Measurements from ENCODE around the gene EYA2.
"Not testable (repeated sequence)": the region's sequence is repeated elsewhere in the genome, so short reads cannot be mapped to it uniquely, and the experiment has no call there.

Gene EYA2

GRCh38 chr20:47196091-47197081, 301.7 kb downstream of the EYA2 start:
- DNase-seq (ENCODE audit: low read depth in 2 of 2, low spot score in 1 of 2): peak; percentile 16 to 57

DNA sequence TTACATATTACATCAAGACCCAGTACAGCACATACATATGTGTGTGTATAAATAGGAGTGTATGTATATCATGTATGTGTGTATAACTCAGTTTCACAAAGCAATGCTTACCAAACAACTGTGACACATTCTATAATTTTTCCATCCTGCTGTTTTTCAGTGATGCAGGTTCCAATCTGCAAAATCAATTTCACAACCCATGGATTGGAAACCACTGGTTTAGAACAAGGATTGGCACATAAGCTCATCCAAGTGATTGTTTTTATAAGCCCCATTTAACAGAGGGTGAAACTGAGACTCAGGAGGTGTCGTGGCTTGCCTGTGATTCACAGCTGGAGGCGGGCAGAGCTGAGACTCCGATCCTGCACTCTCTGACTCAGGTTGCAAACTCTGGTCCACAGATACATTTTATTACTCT, 303.6 kb downstream of the EYA2 start:
- DNase-seq (ENCODE audit: low read depth in 2 of 2, low spot score in 1 of 2): no peak

DNA sequence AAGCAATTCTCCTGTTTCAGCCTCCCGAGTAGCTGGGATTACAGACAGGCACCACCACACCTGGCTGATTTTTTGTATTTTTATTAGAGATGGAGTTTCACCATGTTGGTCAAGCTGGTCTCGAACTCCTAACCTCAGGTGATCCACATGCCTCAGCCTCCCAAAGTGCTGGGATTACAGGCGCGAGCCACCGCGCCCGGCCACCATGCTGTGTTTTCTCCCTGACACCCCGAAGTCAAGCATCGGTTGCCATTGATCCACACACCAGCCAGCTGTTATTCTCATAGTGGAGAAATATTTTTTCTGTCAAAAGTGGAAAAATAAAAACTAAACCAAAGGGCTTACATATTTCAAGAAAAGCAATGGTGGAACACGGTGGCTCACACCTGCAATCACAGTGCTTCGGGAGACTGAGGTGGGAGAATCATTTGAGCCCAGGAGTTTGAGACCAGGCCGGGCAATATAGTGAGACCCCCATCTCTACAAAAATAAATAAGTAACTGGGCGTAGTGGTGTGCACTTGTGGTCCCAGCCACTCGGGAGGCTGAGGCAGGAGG, 304.4 kb downstream of the EYA2 start:
- no peak for DNase-seq (ENCODE audit: low read depth in 2 of 2, low spot score in 1 of 2)

DNA sequence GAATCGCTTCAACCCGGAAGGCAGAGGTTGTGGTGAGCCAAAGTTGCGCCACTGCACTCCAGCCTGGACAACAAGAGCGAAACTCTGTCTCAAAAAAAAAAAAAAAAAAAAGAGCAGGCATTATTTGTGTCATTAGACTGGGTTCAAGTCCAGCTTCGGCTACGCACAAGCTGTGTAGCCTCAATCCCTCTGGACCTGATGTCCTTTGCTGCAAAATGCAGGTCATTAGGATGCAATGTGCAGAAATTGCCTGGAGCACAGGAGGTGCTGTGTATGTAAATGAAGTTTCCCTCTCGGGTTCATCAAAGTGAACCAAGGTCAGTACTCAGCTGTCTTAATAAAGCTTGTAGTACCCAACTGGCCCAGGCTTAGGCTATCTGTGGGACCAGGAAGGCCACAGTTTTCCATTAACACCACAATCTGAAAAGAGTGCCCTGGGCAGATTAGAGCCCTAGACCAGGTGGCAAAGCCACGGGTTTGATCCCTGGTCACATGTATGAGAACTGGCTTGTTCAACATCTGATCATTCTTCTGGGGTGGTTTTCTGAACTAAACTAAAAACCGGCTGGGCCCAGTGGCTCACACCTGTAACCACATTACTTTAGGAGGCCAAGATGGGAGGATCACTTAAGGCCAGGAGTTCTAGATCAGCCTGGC, 306.6 kb downstream of the EYA2 start:
- no peak for DNase-seq (ENCODE audit: low read depth in 2 of 2, low spot score in 1 of 2)

DNA sequence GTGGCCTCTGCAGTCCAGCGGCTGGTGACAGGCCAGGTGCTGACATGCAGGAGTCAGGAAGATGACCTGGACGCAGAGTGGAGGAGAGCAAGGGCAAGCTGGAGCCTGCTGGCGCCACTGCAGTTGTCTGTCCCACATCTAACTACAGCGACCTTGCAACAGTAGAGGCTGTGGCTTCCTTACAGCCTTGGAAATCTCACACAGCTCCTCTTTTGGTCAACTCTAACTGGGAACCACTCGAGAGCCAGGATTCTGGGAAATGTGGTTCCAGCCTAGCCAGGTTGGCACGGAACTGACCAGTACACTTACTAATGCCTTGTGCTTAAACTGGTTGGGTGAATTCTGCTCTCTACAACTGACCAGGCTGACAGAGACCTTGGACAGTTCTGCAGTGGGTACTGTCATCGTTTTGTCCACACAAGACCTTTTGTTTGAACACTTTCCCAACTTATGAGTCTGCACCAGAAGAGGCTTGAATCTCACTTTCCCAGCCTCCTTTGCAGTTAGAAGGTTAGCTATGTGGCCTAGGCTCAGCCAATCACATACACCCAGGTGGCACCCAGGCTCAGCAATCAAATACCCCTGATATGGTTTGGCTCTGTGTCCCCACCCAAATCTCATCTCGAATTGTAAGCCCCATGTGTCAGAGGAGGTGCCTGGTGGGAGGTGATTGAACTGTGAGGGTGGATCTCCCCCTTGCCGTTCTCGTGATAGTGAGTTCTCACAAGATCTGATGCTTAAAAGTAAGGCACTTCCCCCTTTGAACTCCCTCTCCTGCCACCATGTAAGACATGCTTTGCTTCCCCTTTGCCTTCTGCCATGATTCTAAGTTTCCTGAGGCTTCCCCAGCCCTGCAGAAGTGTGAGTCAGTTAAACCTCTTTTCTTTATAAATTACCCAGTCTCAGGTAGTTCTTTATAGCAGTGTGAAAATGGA, 308.4 kb downstream of the EYA2 start:
- no peak for DNase-seq (ENCODE audit: low read depth in 2 of 2, low spot score in 1 of 2)

- DNase-seq (ENCODE audit: low read depth in 2 of 2, low spot score in 1 of 2): no peak
These were observed 309.6 kb downstream of the EYA2 start for GRCh38 chr20:47204008-47204849.

GRCh38 chr20:47204850-47205122, 310.1 kb downstream of the EYA2 start:
- DNase-seq (ENCODE audit: low read depth in 2 of 2, low spot score in 1 of 2): not testable (repeated sequence)

DNA sequence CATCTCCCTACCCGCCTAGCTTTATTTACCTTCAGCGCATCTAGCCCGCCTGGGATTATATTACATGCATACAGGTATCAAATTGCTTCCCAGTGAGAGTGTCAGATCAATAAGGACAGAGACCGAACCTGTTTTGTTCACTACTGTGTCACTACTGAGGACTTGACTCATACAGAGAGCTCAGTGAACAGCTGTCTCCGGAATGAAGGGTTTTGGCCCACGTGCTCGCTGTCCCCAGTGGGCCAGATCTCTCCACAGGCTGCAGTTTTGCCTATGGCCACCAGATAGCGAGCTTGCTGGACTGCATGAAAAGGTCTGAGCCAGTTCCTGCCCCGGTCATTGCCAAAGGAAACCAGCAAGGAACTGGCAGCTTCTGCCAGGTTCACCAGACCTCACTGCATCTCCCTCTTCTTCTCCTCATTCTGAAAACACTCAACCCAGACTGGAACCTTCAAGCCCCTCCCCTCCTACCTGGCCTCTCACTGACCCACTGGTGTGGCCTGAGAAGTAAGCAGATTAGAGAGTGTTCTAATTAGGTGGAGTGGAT, 311.0 kb downstream of the EYA2 start:
- peak in 1 of 2 donors; percentile 11 for DNase-seq (ENCODE audit: low read depth in 2 of 2, low spot score in 1 of 2)

DNA sequence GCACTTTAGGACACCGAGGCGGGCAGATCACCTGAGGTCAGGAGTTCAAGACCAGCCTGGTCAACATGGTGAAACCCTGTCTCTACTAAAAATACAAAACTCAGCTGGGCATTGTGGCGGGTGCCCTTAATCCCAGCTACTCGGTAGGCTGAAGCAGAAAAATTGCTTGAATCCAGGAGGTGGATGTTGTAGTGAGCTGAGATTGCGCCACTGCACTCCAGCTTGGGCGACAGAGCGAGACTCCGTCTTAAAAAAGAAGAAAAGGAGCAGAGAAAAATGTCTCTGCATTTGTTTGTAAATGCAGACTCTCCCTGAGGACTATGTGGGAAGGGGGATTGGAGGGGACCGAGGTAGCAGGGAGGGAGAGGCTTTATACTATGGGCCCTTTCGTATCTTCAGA, 311.9 kb downstream of the EYA2 start:
- DNase-seq (ENCODE audit: low read depth in 2 of 2, low spot score in 1 of 2): not testable (repeated sequence)

DNA sequence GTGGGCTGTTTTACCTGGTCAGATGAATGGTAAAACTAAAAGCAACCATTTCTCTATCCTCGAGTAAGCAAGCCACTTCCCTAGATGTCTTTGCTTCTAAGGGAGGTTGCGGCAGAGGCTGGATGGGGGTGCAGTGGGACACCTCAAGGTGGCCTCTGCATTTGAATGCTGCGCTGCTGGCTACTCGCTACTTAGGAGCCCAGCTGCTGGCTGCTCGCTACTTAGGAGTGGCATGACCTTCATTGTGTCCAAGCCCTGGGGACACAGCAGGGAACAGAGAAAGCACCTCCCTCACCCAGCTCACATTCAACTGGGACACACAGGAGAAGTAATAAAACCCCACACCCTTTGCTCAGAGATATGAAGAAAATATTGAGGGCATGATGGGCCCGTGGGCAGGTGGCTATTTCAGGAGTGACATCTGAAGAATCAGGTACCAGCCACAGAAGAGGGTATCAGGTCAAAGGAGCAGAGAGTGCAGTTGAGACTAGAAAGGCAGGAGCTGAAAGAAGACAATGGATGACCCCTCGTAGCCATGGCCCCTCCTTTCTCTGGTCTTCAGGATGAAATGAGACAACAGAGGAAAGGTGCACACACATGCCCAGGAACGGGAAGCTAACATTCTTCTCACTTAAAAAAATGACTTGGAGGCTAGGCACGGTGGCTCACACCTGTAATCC, 312.5 kb downstream of the EYA2 start:
- DNase-seq (ENCODE audit: low read depth in 2 of 2, low spot score in 1 of 2): no peak

GRCh38 chr20:47208534-47209174, 314.0 kb downstream of the EYA2 start:
- no peak for DNase-seq (ENCODE audit: low read depth in 2 of 2, low spot score in 1 of 2)

- DNase-seq (ENCODE audit: low read depth in 2 of 2, low spot score in 1 of 2): no peak
These were observed 315.3 kb downstream of the EYA2 start for GRCh38 chr20:47209982-47210381.

DNA sequence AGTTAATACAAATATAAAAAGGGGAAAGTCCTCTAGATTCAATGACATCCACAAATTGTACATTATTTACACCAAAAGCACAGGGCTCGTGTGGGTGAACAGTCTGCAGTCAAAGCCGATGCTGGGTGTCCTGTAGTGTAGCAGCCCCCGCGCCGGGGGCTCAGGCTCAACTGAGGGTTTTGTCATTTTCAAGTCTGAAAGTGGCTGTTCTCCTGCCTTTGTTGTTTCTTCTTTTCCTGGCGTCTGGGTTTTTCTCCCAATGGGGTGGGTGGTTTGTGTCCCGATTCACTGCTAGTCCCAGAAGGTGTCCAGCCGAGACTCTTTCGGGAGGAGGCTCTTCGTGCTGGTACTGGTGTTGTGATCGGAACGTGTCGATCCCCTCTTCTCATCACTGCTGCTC, 315.8 kb downstream of the EYA2 start:
- no peak for DNase-seq (ENCODE audit: low read depth in 2 of 2, low spot score in 1 of 2)

- no peak for DNase-seq (ENCODE audit: low read depth in 2 of 2, low spot score in 1 of 2)
These were observed 316.4 kb downstream of the EYA2 start for GRCh38 chr20:47211036-47211435.

- no peak for DNase-seq (ENCODE audit: low read depth in 2 of 2, low spot score in 1 of 2)
These were observed 318.1 kb downstream of the EYA2 start for GRCh38 chr20:47212606-47213207.

- DNase-seq (ENCODE audit: low read depth in 2 of 2, low spot score in 1 of 2): no peak
These were observed 319.3 kb downstream of the EYA2 start for GRCh38 chr20:47213966-47214365.

DNA sequence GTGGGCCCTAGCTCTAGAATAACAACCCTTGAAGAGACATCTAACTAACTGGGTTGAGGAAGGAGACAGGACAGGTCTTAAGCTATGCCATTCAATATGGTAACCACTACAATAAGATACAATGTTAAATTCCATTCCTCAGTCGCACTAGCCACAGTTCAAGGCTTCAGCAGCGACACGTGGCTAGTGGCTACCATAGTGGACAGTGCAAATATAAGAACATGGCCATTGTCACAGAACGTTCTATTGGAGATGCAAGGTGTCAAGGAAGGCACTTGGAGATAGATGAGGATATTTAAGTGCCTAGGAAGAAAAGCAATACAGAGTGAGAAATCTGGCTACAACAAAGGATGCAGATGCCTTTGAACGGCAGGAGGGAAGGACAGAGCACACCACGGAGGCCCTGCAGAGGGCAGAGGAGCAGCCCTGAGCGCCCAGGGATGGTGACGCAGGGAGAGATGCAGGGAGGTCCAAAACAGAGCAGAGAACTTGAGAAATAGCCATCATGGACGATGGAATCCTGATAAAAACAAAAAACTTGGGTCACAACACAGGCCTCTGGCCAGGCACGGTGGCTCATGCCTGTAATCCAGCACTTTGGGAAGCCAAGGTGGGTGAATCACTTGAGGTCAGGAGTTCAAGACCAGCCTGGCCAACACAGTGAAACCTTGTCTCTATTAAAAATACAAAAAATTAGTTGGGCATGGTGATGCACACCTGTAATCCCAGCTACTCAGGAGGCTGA, 321.2 kb downstream of the EYA2 start:
- DNase-seq (ENCODE audit: low read depth in 2 of 2, low spot score in 1 of 2): no peak

Measured in stimulated activated CD8-positive, alpha-beta memory T cell treated with anti-CD3 and anti-CD28 coated beads, Interleukin-4, amount 100 ng/mL, for 1 hour (primary cell).